Activated CD8-positive, alpha-beta T cell treated with anti-CD3 and anti-CD28 coated beads, Interleukin-2, amount 10 ng/mL, durations not matched to agents 7 days and 5 days (primary cell): ENCODE data around the gene PRPF4. TPM values are rescaled to one million over a fixed set of nuclear protein-coding genes. Genes with fewer than 3 reads are reported as not detected.
"Not testable (repeated sequence)": the region's sequence is repeated elsewhere in the genome, so short reads cannot be mapped to it uniquely, and the experiment has no call there.

Experiments used
- ATAC-seq: fragments of 150-1000 bp; cut with Tn5 transposase; one replicate; pipeline ENCODE4 v1.10.0; 2021; ENCODE audit warnings: moderate library complexity
- CTCF ChIA-PET: fragments of 350-600 bp; sonication (Branson Sonifier 250); formaldehyde crosslinking; loops from one replicate; lab custom pipeline; 2021; ENCODE audit warnings: antibody characterized with exemption; lab: Charles Lee
- POLR2A ChIA-PET: fragments of 350-600 bp; sonication (Branson Sonifier 250); formaldehyde crosslinking; loops from one replicate; lab custom pipeline; 2021; ENCODE audit warnings: antibody characterized with exemption; lab: Charles Lee
- DNase-seq: peaks from one replicate; pipeline ENCODE4 v3.0.0-alpha.2; 2020
- H3K27ac Mint-ChIP-seq: one replicate; pipeline ENCODE4 v1.8.0; 2021; ENCODE audit warnings: mild to moderate bottlenecking, mixed read lengths
- H3K27me3 Mint-ChIP-seq: one replicate; pipeline ENCODE4 v1.8.0; 2021; ENCODE audit warnings: low read depth, mixed read lengths
- H3K36me3 Mint-ChIP-seq: one replicate; pipeline ENCODE4 v1.8.0; 2021; ENCODE audit warnings: low read depth, mixed read lengths
- H3K4me1 Mint-ChIP-seq: one replicate; pipeline ENCODE4 v1.8.0; 2021; ENCODE audit warnings: low read depth, mixed read lengths
- H3K4me3 Mint-ChIP-seq: one replicate; pipeline ENCODE4 v1.8.0; 2021; ENCODE audit warnings: mild to moderate bottlenecking, mixed read lengths
- H3K9me3 Mint-ChIP-seq: one replicate; pipeline ENCODE4 v1.8.0; 2022; ENCODE audit warnings: mixed read lengths; ENCODE audit not compliant: insufficient read depth
- total RNA-seq, 2 experiments: library from RNA; stranded (reverse); gene quantifications; one replicate each; pipeline ENCODE4 v1.2.3, GENCODE V29; 2021

Gene PRPF4
- total RNA-seq, 2 experiments from 2014 or later = 33.3 to 37.3 TPM

DNA sequence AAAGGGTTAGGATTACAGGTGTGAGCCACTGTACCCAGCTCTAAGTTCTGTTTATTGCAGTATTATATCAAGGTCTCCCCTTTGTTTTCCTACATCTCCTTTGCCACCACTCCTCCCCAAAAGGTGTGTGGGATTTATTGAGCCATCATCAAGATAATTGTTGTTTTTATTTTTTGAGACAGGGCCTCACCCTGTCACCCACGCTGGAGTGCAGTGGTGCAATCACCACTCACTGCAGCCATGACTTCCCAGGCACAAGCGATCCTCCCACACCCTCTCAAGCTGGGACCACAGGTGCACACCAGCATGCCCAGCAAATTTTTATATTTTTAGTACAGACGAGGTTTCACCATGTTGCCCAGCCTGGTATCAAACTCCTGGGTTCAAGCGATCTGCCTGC lies 29.6 kb upstream of the PRPF4 start:
- H3K27me3 Mint-ChIP-seq = no peaks in the 10 kb centered on the region
- H3K9me3 Mint-ChIP-seq = peaks cover 4% of the 10 kb centered on the region
- ATAC-seq (no peak), DNase-seq (no peak)
- no peak overlapping the region for H3K4me3 Mint-ChIP-seq
- POLR2A ChIA-PET = no interaction called here
- no peaks in the 10 kb centered on the region for H3K4me1 Mint-ChIP-seq
- peaks cover 7% of the 10 kb centered on the region for H3K36me3 Mint-ChIP-seq
- CTCF ChIA-PET = no interaction called here
- no peak overlapping the region for H3K27ac Mint-ChIP-seq

- no peaks in the 10 kb centered on the region for H3K4me1 Mint-ChIP-seq
Measured at GRCh38 chr9:113246928-113247327, 28.5 kb upstream of the PRPF4 start.

GRCh38 chr9:113247640-113248039 lies 27.8 kb upstream of the PRPF4 start:
- Mint-ChIP-seq H3K9me3 (peaks cover 4% of the 10 kb centered on the region), H3K36me3 (peaks cover 11% of the 10 kb centered on the region), H3K27ac (no peak overlapping the region), H3K4me1 (no peaks in the 10 kb centered on the region), H3K27me3 (no peaks in the 10 kb centered on the region), H3K4me3 (no peak overlapping the region)
- ChIA-PET CTCF (interaction anchor here (2.3 kb wide), 1 partner anchor 27 kb away, joined by 8 read pairs; the partner anchor contains the start of gene CDC26), POLR2A (no interaction called here)
- no peak for ATAC-seq
- no peak for DNase-seq

More at GRCh38 chr9:113246928-113247327, 28.5 kb upstream of the PRPF4 start:
- Mint-ChIP-seq H3K36me3 (peaks cover 11% of the 10 kb centered on the region), H3K9me3 (peaks cover 4% of the 10 kb centered on the region), H3K4me3 (no peak overlapping the region), H3K27ac (no peak overlapping the region), H3K27me3 (no peaks in the 10 kb centered on the region)
- no peak for ATAC-seq
- ChIA-PET CTCF (interaction anchor here (2.3 kb wide), 1 partner anchor 27 kb away, joined by 8 read pairs; the partner anchor contains the start of gene CDC26), POLR2A (no interaction called here)
- DNase-seq = no peak

GRCh38 chr9:113249661-113250060 lies 25.8 kb upstream of the PRPF4 start:
- POLR2A ChIA-PET, ATAC-seq, H3K4me1 Mint-ChIP-seq, CTCF ChIA-PET, H3K27ac Mint-ChIP-seq, H3K4me3 Mint-ChIP-seq, H3K9me3 Mint-ChIP-seq, DNase-seq, H3K27me3 Mint-ChIP-seq: not testable (repeated sequence)
- H3K36me3 Mint-ChIP-seq = peaks cover 11% of the 10 kb centered on the region

GRCh38 chr9:113250807-113251206 lies 24.7 kb upstream of the PRPF4 start:
- Mint-ChIP-seq H3K36me3 (peaks cover 11% of the 10 kb centered on the region), H3K27me3 (no peaks in the 10 kb centered on the region), H3K4me1 (no peaks in the 10 kb centered on the region), H3K9me3 (peaks cover 4% of the 10 kb centered on the region), H3K27ac (no peak overlapping the region), H3K4me3 (no peak overlapping the region)
- no peak for ATAC-seq
- ChIA-PET POLR2A (no interaction called here), CTCF (no interaction called here)
- DNase-seq = no peak

- POLR2A ChIA-PET = no interaction called here
- no peaks in the 10 kb centered on the region for H3K9me3 Mint-ChIP-seq
- ATAC-seq (no peak), DNase-seq (no peak)
- H3K36me3 Mint-ChIP-seq = peaks cover 15% of the 10 kb centered on the region
- no peak overlapping the region for H3K27ac Mint-ChIP-seq
- H3K4me3 Mint-ChIP-seq = no peak overlapping the region
- no peaks in the 10 kb centered on the region for H3K27me3 Mint-ChIP-seq
- H3K4me1 Mint-ChIP-seq = peaks cover 2% of the 10 kb centered on the region
- CTCF ChIA-PET = interaction anchor here (1.0 to 2.0 kb wide), 2 partner anchors 12 to 20 kb away, joined by 3 to 6 read pairs; partner anchors contain the start of genes CDC26 and PRPF4
Measured at GRCh38 chr9:113254991-113255390, 20.5 kb upstream of the PRPF4 start.

- DNase-seq (no peak), ATAC-seq (no peak)
- Mint-ChIP-seq H3K4me3 (no peak overlapping the region), H3K36me3 (peaks cover 20% of the 10 kb centered on the region), H3K27ac (no peak overlapping the region), H3K9me3 (no peaks in the 10 kb centered on the region), H3K27me3 (no peaks in the 10 kb centered on the region), H3K4me1 (peaks cover 2% of the 10 kb centered on the region)
- ChIA-PET CTCF (interaction anchor here (1.0 kb wide), 1 partner anchor 12 kb away, joined by 3 read pairs; no protein-coding TSS in a partner anchor), POLR2A (no interaction called here)
Measured at GRCh38 chr9:113255438-113255837, 20.0 kb upstream of the PRPF4 start.

GRCh38 chr9:113257863-113258262 lies 17.6 kb upstream of the PRPF4 start:
- peaks cover 2% of the 10 kb centered on the region for H3K4me1 Mint-ChIP-seq
- ATAC-seq (no peak), DNase-seq (no peak)
- no peak overlapping the region for H3K27ac Mint-ChIP-seq
- no peaks in the 10 kb centered on the region for H3K27me3 Mint-ChIP-seq
- no peaks in the 10 kb centered on the region for H3K9me3 Mint-ChIP-seq
- POLR2A ChIA-PET = no interaction called here
- peaks cover 23% of the 10 kb centered on the region for H3K36me3 Mint-ChIP-seq
- no peak overlapping the region for H3K4me3 Mint-ChIP-seq
- CTCF ChIA-PET = interaction anchor here (1.1 kb wide), 1 partner anchor 17 kb away, joined by 3 read pairs; the partner anchor contains the start of genes CDC26 and PRPF4

DNA sequence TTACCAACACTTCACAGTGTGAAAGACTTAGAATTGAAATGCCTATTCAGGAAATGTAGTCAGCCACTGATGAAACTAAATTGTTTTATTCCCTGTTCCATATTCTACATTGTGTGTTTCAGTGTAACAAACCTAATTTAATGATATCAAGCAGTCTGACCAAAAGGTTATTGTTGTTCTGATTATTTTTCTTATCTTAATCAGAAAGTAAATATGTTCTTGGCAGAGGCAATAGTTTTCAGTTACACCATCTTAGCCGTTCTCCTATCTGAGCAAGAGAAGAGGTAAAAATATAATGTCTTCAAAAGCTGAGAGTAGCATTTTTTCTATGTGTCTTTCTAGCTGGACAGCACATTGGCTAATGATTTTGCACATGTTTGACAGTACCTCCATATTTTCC lies 17.2 kb upstream of the PRPF4 start:
- CTCF ChIA-PET = no interaction called here
- H3K27ac Mint-ChIP-seq = no peak overlapping the region

DNA sequence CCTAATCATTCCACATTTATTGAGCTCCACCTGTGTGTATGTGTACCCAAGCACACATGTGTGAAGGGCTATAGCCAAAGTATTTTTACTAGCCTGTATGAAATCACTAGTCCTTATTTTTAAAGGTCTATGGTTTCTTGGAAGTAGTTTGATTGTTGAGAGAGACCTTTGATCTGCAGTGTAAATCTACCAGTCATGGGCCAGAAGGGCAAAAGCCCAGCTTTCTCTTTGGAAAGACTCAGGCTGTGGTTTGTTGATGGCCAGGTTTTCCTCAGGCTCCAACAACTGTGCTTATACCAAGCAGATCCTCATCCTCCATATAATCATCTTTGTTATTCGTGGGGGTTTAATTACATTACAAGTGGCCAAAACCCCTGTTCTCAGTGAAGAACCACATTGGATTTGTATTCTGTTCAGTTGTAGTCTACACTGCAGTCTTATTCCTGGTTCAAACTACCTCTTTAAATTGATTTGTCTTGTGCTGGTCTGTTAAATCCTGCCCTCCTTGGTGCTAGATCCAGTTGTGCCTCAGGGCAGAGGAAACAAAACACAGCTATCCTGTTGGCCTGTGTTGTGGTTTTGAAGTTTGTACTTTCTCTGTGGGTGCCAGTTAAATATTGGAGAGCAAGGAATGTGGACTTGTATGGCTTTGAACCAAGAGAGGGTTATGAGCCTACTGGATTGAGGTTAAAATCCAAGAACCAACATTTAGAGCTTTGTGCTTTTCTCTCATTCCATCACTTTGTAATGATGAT lies 13.4 kb upstream of the PRPF4 start:
- POLR2A ChIA-PET = no interaction called here
- H3K27me3 Mint-ChIP-seq = no peaks in the 10 kb centered on the region
- H3K4me1 Mint-ChIP-seq = peaks cover 2% of the 10 kb centered on the region
- DNase-seq (no peak), ATAC-seq (no peak)
- no peak overlapping the region for H3K27ac Mint-ChIP-seq
- CTCF ChIA-PET = interaction anchor here (3.4 kb wide), 1 partner anchor 13 kb away, joined by 13 read pairs; the partner anchor contains the start of genes CDC26 and PRPF4
- peaks cover 23% of the 10 kb centered on the region for H3K36me3 Mint-ChIP-seq
- no peak overlapping the region for H3K4me3 Mint-ChIP-seq
- no peaks in the 10 kb centered on the region for H3K9me3 Mint-ChIP-seq

More for the DNA sequence above, 17.2 kb upstream of the PRPF4 start:
- Mint-ChIP-seq H3K27me3 (no peaks in the 10 kb centered on the region), H3K4me1 (peaks cover 2% of the 10 kb centered on the region), H3K4me3 (no peak overlapping the region), H3K9me3 (no peaks in the 10 kb centered on the region), H3K36me3 (peaks cover 23% of the 10 kb centered on the region)
- ATAC-seq = no peak
- POLR2A ChIA-PET = no interaction called here
- DNase-seq = no peak

- ChIA-PET CTCF (interaction anchor here (2.5 kb wide), 1 partner anchor 9 kb away, joined by 12 read pairs; the partner anchor contains the start of genes CDC26 and PRPF4), POLR2A (no interaction called here)
- H3K9me3 Mint-ChIP-seq = no peaks in the 10 kb centered on the region
- ATAC-seq (no peak), DNase-seq (no peak)
- no peaks in the 10 kb centered on the region for H3K4me1 Mint-ChIP-seq
- no peak overlapping the region for H3K27ac Mint-ChIP-seq
- peaks cover 29% of the 10 kb centered on the region for H3K36me3 Mint-ChIP-seq
- H3K4me3 Mint-ChIP-seq = no peak overlapping the region
- no peaks in the 10 kb centered on the region for H3K27me3 Mint-ChIP-seq
Measured at GRCh38 chr9:113266174-113266573, 9.3 kb upstream of the PRPF4 start.

- peaks cover 33% of the 10 kb centered on the region for H3K36me3 Mint-ChIP-seq
- no peaks in the 10 kb centered on the region for H3K4me1 Mint-ChIP-seq
- DNase-seq = no peak
- no peaks in the 10 kb centered on the region for H3K9me3 Mint-ChIP-seq
- ChIA-PET POLR2A (no interaction called here), CTCF (no interaction called here)
- H3K27me3 Mint-ChIP-seq = no peaks in the 10 kb centered on the region
- no peak overlapping the region for H3K4me3 Mint-ChIP-seq
- no peak for ATAC-seq
- no peak overlapping the region for H3K27ac Mint-ChIP-seq
Measured at GRCh38 chr9:113267911-113268566, 7.4 kb upstream of the PRPF4 start.
